COR-L47 (cell line): ENCODE measurements around the gene FBP2.
A peak's percentile ranks its signal among the peaks of the same experiment; 100 is the strongest.
"Not testable (repeated sequence)": the region's sequence is repeated elsewhere in the genome, so short reads cannot be mapped to it uniquely, and the experiment has no call there.

Experiments used
- DNase-seq: peaks from one replicate; lab custom pipeline; 2025; lab: John Stamatoyannopoulos, UW

FBP2 gene

GRCh38 chr9:94606646-94607422, 13.2 kb upstream of the FBP2 start:
- DNase-seq, result no peak

- peak; percentile 59 for DNase-seq
These were observed 9.9 kb upstream of the FBP2 start for GRCh38 chr9:94603259-94604160.

- no peak for DNase-seq
These were observed 9.0 kb upstream of the FBP2 start for GRCh38 chr9:94602666-94603065.

GRCh38 chr9:94600715-94601114, 7.1 kb upstream of the FBP2 start:
- DNase-seq, result no peak

GRCh38 chr9:94600258-94600657, 6.6 kb upstream of the FBP2 start:
- DNase-seq, result no peak

- no peak for DNase-seq
These were observed 5.5 kb upstream of the FBP2 start for GRCh38 chr9:94599102-94599501.

GRCh38 chr9:94592683-94593082, 941 bp downstream of the FBP2 start:
- not testable (repeated sequence) for DNase-seq

- no peak for DNase-seq
These were observed 1.7 kb downstream of the FBP2 start for GRCh38 chr9:94591876-94592275.

GRCh38 chr9:94591046-94591545, 2.5 kb downstream of the FBP2 start:
- not testable (repeated sequence) for DNase-seq

GRCh38 chr9:94588681-94589080, 4.9 kb downstream of the FBP2 start:
- DNase-seq, result no peak

GRCh38 chr9:94586814-94587213, 6.8 kb downstream of the FBP2 start:
- DNase-seq, result no peak

GRCh38 chr9:94586316-94586715, 7.3 kb downstream of the FBP2 start:
- DNase-seq, result no peak

- DNase-seq, result no peak
These were observed 9.1 kb downstream of the FBP2 start for GRCh38 chr9:94584555-94584954.

- no peak for DNase-seq
These were observed 11.9 kb downstream of the FBP2 start for GRCh38 chr9:94581728-94582127.

GRCh38 chr9:94577571-94577970, 16.1 kb downstream of the FBP2 start:
- no peak for DNase-seq

GRCh38 chr9:94577036-94577435, 16.6 kb downstream of the FBP2 start:
- DNase-seq, result no peak

- no peak for DNase-seq
These were observed 17.5 kb downstream of the FBP2 start for GRCh38 chr9:94576131-94576530.

- DNase-seq, result no peak
These were observed 24.5 kb downstream of the FBP2 start for GRCh38 chr9:94568972-94569712.

- no peak for DNase-seq
These were observed 25.3 kb downstream of the FBP2 start for GRCh38 chr9:94568250-94568889.

GRCh38 chr9:94567271-94567670, 26.4 kb downstream of the FBP2 start:
- no peak for DNase-seq

- no peak for DNase-seq
These were observed 27.1 kb downstream of the FBP2 start for GRCh38 chr9:94566550-94566949.

GRCh38 chr9:94564279-94564678, 29.3 kb downstream of the FBP2 start:
- DNase-seq, result not testable (repeated sequence)
